ENCODE results near the gene CDT1. TPM values are rescaled to one million over a fixed set of nuclear protein-coding genes. Genes with fewer than 3 reads are reported as not detected.

CDT1 gene
- total and polyA plus RNA-seq, 10 of the 15 experiments (the other 5 are each of a cell fraction or from before 2014, with no cell fraction given) = 0.50 to 87.6 (median 8.8) TPM

- ATAC-seq (no peak), FAIRE-seq (no peak), DNase-seq (ENCODE audit: low read depth, low spot score) (no peak)
- H3K9ac ChIP-seq (ENCODE audit: control insufficient read depth, insufficient read depth, low read length) = no peak overlapping the region
- POLR2A ChIA-PET = no interaction called here
- SMC1A ChIA-PET (ENCODE audit: uncharacterized antibody, unreplicated experiment) = no interaction called here
- no peak for TF ChIP-seq SMC3 (IDR thresholded peaks at IDR 0.05; ENCODE audit: borderline replicate concordance, low read length)
- TF ChIP-seq ZBED1 (IDR thresholded peaks at IDR 0.05; ENCODE audit: borderline replicate concordance) = no peak
- TF ChIP-seq RCOR1 (conservative IDR thresholded peaks at IDR 0.05; ENCODE audit: low read depth, low read length) = no peak
- no peak for TF ChIP-seq ETV6 (conservative IDR thresholded peaks at IDR 0.05 in 1 of 2, IDR thresholded peaks at IDR 0.05 in 1 of 2; ENCODE audit: borderline replicate concordance in 1 of 2, low read depth in 1 of 2)
- no peak for TF ChIP-seq CEBPB (IDR thresholded peaks at IDR 0.05; ENCODE audit: borderline replicate concordance in 1 of 2, low read depth in 2 of 2, low read length in 2 of 2)
- TF ChIP-seq NR2F1 (conservative IDR thresholded peaks at IDR 0.05) = no peak
- no peak for TF ChIP-seq NFYB (IDR thresholded peaks at IDR 0.05; ENCODE audit: insufficient read depth, low read depth, low read length)
- no peak for TF ChIP-seq HCFC1 (IDR thresholded peaks at IDR 0.05; ENCODE audit: low read length)
- TF ChIP-seq POLR2AphosphoS5 (IDR thresholded peaks at IDR 0.05; ENCODE audit: low read length) = no peak
- TF ChIP-seq E2F4 (IDR thresholded peaks at IDR 0.05; ENCODE audit: low read depth, low read length) = no peak
- no peak overlapping the region for H3K4me2 ChIP-seq (ENCODE audit: control insufficient read depth, insufficient read depth)
- no TSS peak for BruUV-seq (replicated peaks)
- no peaks in the 10 kb centered on the region for H3K9me3 ChIP-seq (replicated peaks; ENCODE audit: control insufficient read depth, insufficient read depth, low read length)
- no peaks in the 10 kb centered on the region for H3K79me2 ChIP-seq (ENCODE audit: control insufficient read depth, insufficient read depth, low read length)
- no peaks in the 10 kb centered on the region for H3K4me1 ChIP-seq (ENCODE audit: control insufficient read depth, insufficient read depth, low read length)
- CTCF ChIA-PET = no interaction called here
- no peak overlapping the region for H3K27ac ChIP-seq (ENCODE audit: control insufficient read depth, insufficient read depth)
- intact Hi-C loops (cut with micrococcal nuclease; ENCODE audit: unreplicated experiment) = no loop called here
- RAD21 ChIA-PET (ENCODE audit: unreplicated experiment) = no interaction called here
- no peaks in the 10 kb centered on the region; a peak in 1 of 4 replicates for H3K36me3 ChIP-seq (ENCODE audit: control insufficient read depth in 2 of 2, insufficient read depth in 2 of 2, low read length in 1 of 2)
- H2AFZ ChIP-seq (ENCODE audit: control insufficient read depth, low read depth, low read length) = no peak overlapping the region
- WGBS (ENCODE audit: insufficient coverage, insufficient replicate concordance, low lambda C conversion rate, missing lambda C conversion rate) = 57% methylated on average over 17 of the region's 17 CpGs
- in situ Hi-C loops (cut with MboI) = no loop called here
- no peaks in the 10 kb centered on the region for H3K27me3 ChIP-seq (replicated peaks in 1 of 2; ENCODE audit: control insufficient read depth in 2 of 2, insufficient read depth in 2 of 2, low read length in 1 of 2)
- no peaks in the 10 kb centered on the region for H4K20me1 ChIP-seq (ENCODE audit: control insufficient read depth, insufficient read depth)
- H3K4me3 ChIP-seq = no peak overlapping the region
These were observed 33.2 kb downstream of the CDT1 start for GRCh38 chr16:88836791-88837190.
